ENCODE data around the gene ZNF543. TPM values are rescaled to one million over a fixed set of nuclear protein-coding genes. Genes with fewer than 3 reads are reported as not detected.

The ZNF543 gene
- total and polyA plus RNA-seq, 2 of the 13 experiments (the other 11 are each of a cell fraction or from before 2014, with no cell fraction given) = 2.1 to 8.9 TPM

DNA sequence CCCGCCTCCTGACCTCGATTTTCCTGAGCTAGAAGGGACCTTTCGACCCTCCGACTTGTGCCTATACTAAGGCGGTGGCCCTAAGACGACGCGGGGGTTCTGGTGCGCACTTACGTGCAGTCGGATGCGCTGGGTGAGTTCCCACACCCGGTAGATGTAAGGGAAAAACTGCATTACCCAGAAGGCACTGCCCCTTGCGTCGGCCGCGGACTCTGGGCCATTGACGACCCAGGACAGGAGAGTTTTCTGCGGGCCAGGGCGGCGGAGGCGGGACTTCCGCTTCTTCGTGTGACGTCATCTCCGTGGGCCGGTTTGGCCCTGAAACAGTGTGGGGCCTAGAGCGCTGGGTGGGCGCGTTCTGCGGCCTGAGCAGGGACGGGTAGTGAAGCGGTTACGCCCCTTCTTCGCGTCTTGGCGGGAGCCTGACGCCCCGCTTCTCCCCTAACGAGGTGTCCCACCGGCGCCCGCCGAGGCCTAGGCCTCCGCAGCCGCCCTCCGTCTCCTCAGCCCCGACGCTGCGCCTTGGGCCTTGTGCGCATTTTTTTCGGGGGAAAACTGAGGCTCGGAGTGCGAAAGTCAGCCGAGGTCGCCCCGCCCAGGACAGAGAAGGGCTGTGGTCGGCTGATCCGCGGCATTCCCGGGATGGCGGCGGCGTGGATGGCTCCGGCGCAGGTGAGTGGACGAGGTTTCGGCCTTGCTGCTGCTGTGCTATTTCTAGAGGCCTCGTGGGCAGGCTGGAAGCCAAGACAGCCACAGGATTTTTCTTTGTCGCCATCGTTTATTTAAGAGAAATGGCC, 39.9 kb upstream of the ZNF543 start, which contains the start of gene ZNF460 (continued):
- TF ChIP-seq, protein P1, sequence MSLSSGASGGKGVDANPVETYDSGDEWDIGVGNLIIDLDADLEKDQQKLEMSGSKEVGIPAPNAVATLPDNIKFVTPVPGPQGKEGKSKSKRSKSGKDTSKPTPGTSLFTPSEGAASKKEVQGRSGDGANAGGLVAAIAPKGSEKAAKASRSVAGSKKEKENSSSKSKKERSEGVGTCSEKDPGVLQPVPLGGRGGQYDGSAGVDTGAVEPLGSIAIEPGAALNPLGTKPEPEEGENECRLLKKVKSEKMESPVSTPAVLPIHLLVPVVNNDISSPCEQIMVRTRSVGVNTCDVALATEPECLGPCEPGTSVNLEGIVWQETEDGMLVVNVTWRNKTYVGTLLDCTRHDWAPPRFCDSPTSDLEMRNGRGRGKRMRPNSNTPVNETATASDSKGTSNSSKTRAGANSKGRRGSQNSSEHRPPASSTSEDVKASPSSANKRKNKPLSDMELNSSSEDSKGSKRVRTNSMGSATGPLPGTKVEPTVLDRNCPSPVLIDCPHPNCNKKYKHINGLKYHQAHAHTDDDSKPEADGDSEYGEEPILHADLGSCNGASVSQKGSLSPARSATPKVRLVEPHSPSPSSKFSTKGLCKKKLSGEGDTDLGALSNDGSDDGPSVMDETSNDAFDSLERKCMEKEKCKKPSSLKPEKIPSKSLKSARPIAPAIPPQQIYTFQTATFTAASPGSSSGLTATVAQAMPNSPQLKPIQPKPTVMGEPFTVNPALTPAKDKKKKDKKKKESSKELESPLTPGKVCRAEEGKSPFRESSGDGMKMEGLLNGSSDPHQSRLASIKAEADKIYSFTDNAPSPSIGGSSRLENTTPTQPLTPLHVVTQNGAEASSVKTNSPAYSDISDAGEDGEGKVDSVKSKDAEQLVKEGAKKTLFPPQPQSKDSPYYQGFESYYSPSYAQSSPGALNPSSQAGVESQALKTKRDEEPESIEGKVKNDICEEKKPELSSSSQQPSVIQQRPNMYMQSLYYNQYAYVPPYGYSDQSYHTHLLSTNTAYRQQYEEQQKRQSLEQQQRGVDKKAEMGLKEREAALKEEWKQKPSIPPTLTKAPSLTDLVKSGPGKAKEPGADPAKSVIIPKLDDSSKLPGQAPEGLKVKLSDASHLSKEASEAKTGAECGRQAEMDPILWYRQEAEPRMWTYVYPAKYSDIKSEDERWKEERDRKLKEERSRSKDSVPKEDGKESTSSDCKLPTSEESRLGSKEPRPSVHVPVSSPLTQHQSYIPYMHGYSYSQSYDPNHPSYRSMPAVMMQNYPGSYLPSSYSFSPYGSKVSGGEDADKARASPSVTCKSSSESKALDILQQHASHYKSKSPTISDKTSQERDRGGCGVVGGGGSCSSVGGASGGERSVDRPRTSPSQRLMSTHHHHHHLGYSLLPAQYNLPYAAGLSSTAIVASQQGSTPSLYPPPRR (CRISPR knock-in tag; IDR thresholded peaks at IDR 0.05; ENCODE audit: borderline replicate concordance) = 0 out of 2 replicates have a peak, but pooled peaks have one; percentile 30
- TF ChIP-seq ARHGAP35 (CRISPR knock-in tag; IDR thresholded peaks at IDR 0.05; ENCODE audit: borderline replicate concordance) = no peak; the same call in 1 of the 2 replicates
- TF ChIP-seq ZNF557 (CRISPR knock-in tag; IDR thresholded peaks at IDR 0.05) = no peak
- TF ChIP-seq ERF (CRISPR knock-in tag; IDR thresholded peaks at IDR 0.05) = no peak
- no peak for TF ChIP-seq HOXA7 (CRISPR knock-in tag; IDR thresholded peaks at IDR 0.05)
- 0 out of 2 replicates have a peak, but pooled peaks have one; percentile 42 for TF ChIP-seq MZF1 (CRISPR knock-in tag; IDR thresholded peaks at IDR 0.05; ENCODE audit: borderline replicate concordance)
- TF ChIP-seq, protein P2, sequence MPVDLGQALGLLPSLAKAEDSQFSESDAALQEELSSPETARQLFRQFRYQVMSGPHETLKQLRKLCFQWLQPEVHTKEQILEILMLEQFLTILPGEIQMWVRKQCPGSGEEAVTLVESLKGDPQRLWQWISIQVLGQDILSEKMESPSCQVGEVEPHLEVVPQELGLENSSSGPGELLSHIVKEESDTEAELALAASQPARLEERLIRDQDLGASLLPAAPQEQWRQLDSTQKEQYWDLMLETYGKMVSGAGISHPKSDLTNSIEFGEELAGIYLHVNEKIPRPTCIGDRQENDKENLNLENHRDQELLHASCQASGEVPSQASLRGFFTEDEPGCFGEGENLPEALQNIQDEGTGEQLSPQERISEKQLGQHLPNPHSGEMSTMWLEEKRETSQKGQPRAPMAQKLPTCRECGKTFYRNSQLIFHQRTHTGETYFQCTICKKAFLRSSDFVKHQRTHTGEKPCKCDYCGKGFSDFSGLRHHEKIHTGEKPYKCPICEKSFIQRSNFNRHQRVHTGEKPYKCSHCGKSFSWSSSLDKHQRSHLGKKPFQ (CRISPR knock-in tag; IDR thresholded peaks at IDR 0.05; ENCODE audit: insufficient replicate concordance) = peak; percentile 50
- TF ChIP-seq ZNF577 (CRISPR knock-in tag; IDR thresholded peaks at IDR 0.05; ENCODE audit: borderline replicate concordance, low read depth) = no peak
- TF ChIP-seq ZNF75D (CRISPR knock-in tag; IDR thresholded peaks at IDR 0.05; ENCODE audit: borderline replicate concordance) = no peak
- TF ChIP-seq NCOA1 (CRISPR knock-in tag; IDR thresholded peaks at IDR 0.05) = 0 out of 2 replicates have a peak, but pooled peaks have one; percentile 43
- TF ChIP-seq, protein P3, sequence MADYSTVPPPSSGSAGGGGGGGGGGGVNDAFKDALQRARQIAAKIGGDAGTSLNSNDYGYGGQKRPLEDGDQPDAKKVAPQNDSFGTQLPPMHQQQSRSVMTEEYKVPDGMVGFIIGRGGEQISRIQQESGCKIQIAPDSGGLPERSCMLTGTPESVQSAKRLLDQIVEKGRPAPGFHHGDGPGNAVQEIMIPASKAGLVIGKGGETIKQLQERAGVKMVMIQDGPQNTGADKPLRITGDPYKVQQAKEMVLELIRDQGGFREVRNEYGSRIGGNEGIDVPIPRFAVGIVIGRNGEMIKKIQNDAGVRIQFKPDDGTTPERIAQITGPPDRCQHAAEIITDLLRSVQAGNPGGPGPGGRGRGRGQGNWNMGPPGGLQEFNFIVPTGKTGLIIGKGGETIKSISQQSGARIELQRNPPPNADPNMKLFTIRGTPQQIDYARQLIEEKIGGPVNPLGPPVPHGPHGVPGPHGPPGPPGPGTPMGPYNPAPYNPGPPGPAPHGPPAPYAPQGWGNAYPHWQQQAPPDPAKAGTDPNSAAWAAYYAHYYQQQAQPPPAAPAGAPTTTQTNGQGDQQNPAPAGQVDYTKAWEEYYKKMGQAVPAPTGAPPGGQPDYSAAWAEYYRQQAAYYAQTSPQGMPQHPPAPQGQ (CRISPR knock-in tag; IDR thresholded peaks at IDR 0.05; ENCODE audit: borderline replicate concordance) = no peak
- TF ChIP-seq ZBTB21 (CRISPR knock-in tag; IDR thresholded peaks at IDR 0.05) = peak; percentile 49; the same call in 1 of the 2 replicates
- TF ChIP-seq, protein P4, sequence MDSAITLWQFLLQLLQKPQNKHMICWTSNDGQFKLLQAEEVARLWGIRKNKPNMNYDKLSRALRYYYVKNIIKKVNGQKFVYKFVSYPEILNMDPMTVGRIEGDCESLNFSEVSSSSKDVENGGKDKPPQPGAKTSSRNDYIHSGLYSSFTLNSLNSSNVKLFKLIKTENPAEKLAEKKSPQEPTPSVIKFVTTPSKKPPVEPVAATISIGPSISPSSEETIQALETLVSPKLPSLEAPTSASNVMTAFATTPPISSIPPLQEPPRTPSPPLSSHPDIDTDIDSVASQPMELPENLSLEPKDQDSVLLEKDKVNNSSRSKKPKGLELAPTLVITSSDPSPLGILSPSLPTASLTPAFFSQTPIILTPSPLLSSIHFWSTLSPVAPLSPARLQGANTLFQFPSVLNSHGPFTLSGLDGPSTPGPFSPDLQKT (CRISPR knock-in tag; IDR thresholded peaks at IDR 0.05; ENCODE audit: borderline replicate concordance) = no peak
- no peak for TF ChIP-seq ZNF589 (CRISPR knock-in tag; conservative IDR thresholded peaks at IDR 0.05)
- TF ChIP-seq U2AF2 (IDR thresholded peaks at IDR 0.05; ENCODE audit: low read depth, low read length) = no peak
- 0 out of 2 replicates have a peak, but pooled peaks have one; percentile 45 for TF ChIP-seq HNRNPL (IDR thresholded peaks at IDR 0.05; ENCODE audit: low read depth, low read length)
- peak; percentile 96 for TF ChIP-seq ZNF335 (CRISPR knock-in tag; IDR thresholded peaks at IDR 0.05)
- TF ChIP-seq, protein P5, sequence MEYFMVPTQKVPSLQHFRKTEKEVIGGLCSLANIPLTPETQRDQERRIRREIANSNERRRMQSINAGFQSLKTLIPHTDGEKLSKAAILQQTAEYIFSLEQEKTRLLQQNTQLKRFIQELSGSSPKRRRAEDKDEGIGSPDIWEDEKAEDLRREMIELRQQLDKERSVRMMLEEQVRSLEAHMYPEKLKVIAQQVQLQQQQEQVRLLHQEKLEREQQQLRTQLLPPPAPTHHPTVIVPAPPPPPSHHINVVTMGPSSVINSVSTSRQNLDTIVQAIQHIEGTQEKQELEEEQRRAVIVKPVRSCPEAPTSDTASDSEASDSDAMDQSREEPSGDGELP (IDR thresholded peaks at IDR 0.05; ENCODE audit: borderline replicate concordance, low read depth) = no peak
